K562 (cell line): ENCODE data around the gene THEM4. TPM values are rescaled to one million over a fixed set of nuclear protein-coding genes. Genes with fewer than 3 reads are reported as not detected.

Experiments
- ATAC-seq: fragments of 200-7000 bp; cut with Tn5 transposase; 3 replicates; pipeline ENCODE4 v1.9.1; 2020; ENCODE audit warnings: moderate library complexity
- BruUV-seq: library from RNA; stranded (reverse); fragments of 400-500 nt; replicated peaks from 2 replicates; lab custom pipeline; 2021; lab: Mats Ljungman, UMichigan
- CTCF ChIA-PET: fragments of 300-600 bp; formaldehyde crosslinking; extraction: SDS; loops from one replicate; lab custom pipeline; 2021; ENCODE audit warnings: low intra/inter-chr PET ratio; lab: Yijun Ruan, JAX
- POLR2A ChIA-PET: fragments of 300-600, 350-650 bp; sonication (Branson Sonifier 250); formaldehyde crosslinking; extraction: SDS; loops from one replicate; lab custom pipeline; 2021; ENCODE audit warnings: antibody characterized with exemption, inconsistent platforms; lab: Yijun Ruan, JAX
- DNase-seq, 4 experiments: peaks; one replicate each; pipeline versions ENCODE4 v3.0.0 to v3.0.0-alpha.2; 2011 to 2018; ENCODE audit warnings: low spot score in 3 of 4, mixed read lengths in 3 of 4; ENCODE audit errors: extremely low read depth in 1 of 4
- FAIRE-seq: peaks from 2 replicates; lab custom pipeline; 2011; peaks lifted over from hg19 to GRCh38; lab: Jason Lieb, UNC
- H2AFZ ChIP-seq: 2 replicates; pipeline ENCODE4 v1.6.0; 2011; ENCODE audit warnings: low read depth, low read length, control low read depth, inconsistent platforms
- H3K27ac ChIP-seq: fragments of 200-600 bp; 3 replicates; pipeline ENCODE4 v1.8.0; 2011; ENCODE audit warnings: low read depth, mild to moderate bottlenecking, control low read depth, inconsistent platforms, low read length, moderate library complexity, mixed read lengths; ENCODE audit errors: extremely low read depth
- H3K27me3 ChIP-seq, 2 experiments: fragments of 300-600 bp in 1 of 2; 2 replicates in 1 of 2; 3 replicates in 1 of 2; pipeline versions ENCODE4 v1.6.0 to v1.8.0; 2011; ENCODE audit warnings: inconsistent platforms in 2 of 2, low read length in 2 of 2, mild to moderate bottlenecking in 1 of 2, mixed read lengths in 1 of 2, moderate library complexity in 1 of 2; ENCODE audit not compliant: control insufficient read depth in 2 of 2, insufficient read depth in 2 of 2
- H3K36me3 ChIP-seq: fragments of 300-600 bp; 3 replicates; pipeline ENCODE4 v1.8.0; 2011; ENCODE audit warnings: mild to moderate bottlenecking, low read length, inconsistent platforms; ENCODE audit not compliant: control insufficient read depth, insufficient read depth
- H3K4me1 ChIP-seq, 2 experiments: fragments of 200-600 bp in 1 of 2; replicated peaks in 1 of 2; 2 replicates in 1 of 2; 3 replicates in 1 of 2; pipeline versions ENCODE4 v1.5.1 to v1.8.0; 2011; ENCODE audit warnings: inconsistent platforms in 2 of 2, low read length in 2 of 2, mild to moderate bottlenecking in 1 of 2, mixed read lengths in 1 of 2, moderate library complexity in 1 of 2; ENCODE audit not compliant: control insufficient read depth in 2 of 2, insufficient read depth in 2 of 2
- H3K4me2 ChIP-seq: 2 replicates; pipeline ENCODE4 v1.6.1; 2011; ENCODE audit warnings: low read length, control low read depth, inconsistent platforms, mixed read lengths; ENCODE audit not compliant: insufficient read depth
- H3K4me3 ChIP-seq: fragments of 200-600 bp; sonication (generic), shearing (Covaris generic); 2 replicates; pipeline ENCODE4 v1.5.1; 2016; ENCODE audit warnings: control low read depth, inconsistent platforms
- H3K79me2 ChIP-seq: fragments of 200-600 bp; 3 replicates; pipeline ENCODE4 v1.8.0; 2011; ENCODE audit warnings: low read length, inconsistent platforms; ENCODE audit not compliant: control insufficient read depth, insufficient read depth
- H3K9ac ChIP-seq, 2 experiments: 2 replicates each; pipeline versions ENCODE4 v1.6.0 to v1.6.1; 2011; ENCODE audit warnings: low read depth in 2 of 2, low read length in 2 of 2, control low read depth in 1 of 2, inconsistent platforms in 1 of 2, mild to moderate bottlenecking in 1 of 2, mixed read lengths in 1 of 2; ENCODE audit not compliant: insufficient read depth in 1 of 2
- H3K9me1 ChIP-seq: one replicate; pipeline ENCODE4 v1.6.0; 2011; ENCODE audit warnings: inconsistent platforms, mild to moderate bottlenecking, low read length, moderate library complexity; ENCODE audit not compliant: control insufficient read depth, insufficient read depth
- H3K9me3 ChIP-seq: replicated peaks from 2 replicates; pipeline ENCODE4 v1.5.1; 2011; ENCODE audit warnings: low read depth, low read length, inconsistent platforms; ENCODE audit not compliant: control insufficient read depth, insufficient read depth
- H4K20me1 ChIP-seq: replicated peaks from 2 replicates; pipeline ENCODE4 v1.6.1; 2011; ENCODE audit warnings: low read length, inconsistent platforms, mixed read lengths; ENCODE audit not compliant: control insufficient read depth, insufficient read depth
- BCL6 ChIP-seq: fragments of 250-450 bp; sonication (Bioruptor Pico); IDR thresholded peaks from 2 replicates; pipeline ENCODE4 v1.4.0; 2020
- E2F1 ChIP-seq: sonication (generic); formaldehyde crosslinking; IDR thresholded peaks from 2 replicates; pipeline ENCODE4 v1.8.1; 2023; ENCODE audit warnings: mild to moderate bottlenecking, missing genetic modification reagents, moderate library complexity
- FOXK1 ChIP-seq: sonication (generic); formaldehyde crosslinking; IDR thresholded peaks from 2 replicates; pipeline ENCODE4 v1.8.0; 2022; ENCODE audit warnings: missing genetic modification reagents, mild to moderate bottlenecking, borderline replicate concordance
- MAX ChIP-seq: sonication (generic); formaldehyde crosslinking; IDR thresholded peaks from 2 replicates; pipeline ENCODE4 v1.9.0; 2022; ENCODE audit warnings: mild to moderate bottlenecking, missing genetic modification reagents
- PURB ChIP-seq: sonication (generic); formaldehyde crosslinking; IDR thresholded peaks from 2 replicates; pipeline ENCODE4 v1.9.0; 2021; ENCODE audit warnings: low read depth, mild to moderate bottlenecking, missing genetic modification reagents
- SIRT6 ChIP-seq: IDR thresholded peaks from one replicate; pipeline ENCODE4 v1.6.1; 2012; ENCODE audit warnings: low read depth, mild to moderate bottlenecking, control low read depth, inconsistent platforms, low read length, moderate library complexity
- TFAP4 ChIP-seq: sonication (generic); formaldehyde crosslinking; IDR thresholded peaks from 2 replicates; pipeline ENCODE4 v1.8.0; 2022; ENCODE audit warnings: missing genetic modification reagents, mild to moderate bottlenecking, moderate library complexity, borderline replicate concordance
- THAP7 ChIP-seq: fragments of 250-450 bp; sonication (Bioruptor Pico); IDR thresholded peaks from 2 replicates; pipeline ENCODE4 v1.5.0; 2021
- ZNF280B ChIP-seq: fragments of 250-450 bp; sonication (Bioruptor Pico); IDR thresholded peaks from 2 replicates; pipeline ENCODE4 v1.5.1; 2021; ENCODE audit warnings: mild to moderate bottlenecking
- ZNF609 ChIP-seq: sonication (generic); formaldehyde crosslinking; IDR thresholded peaks from 2 replicates; pipeline ENCODE4 v1.8.1; 2023; ENCODE audit warnings: missing genetic modification reagents, mild to moderate bottlenecking, borderline replicate concordance
- WGBS: fragments of 100-300 bp; shearing (Covaris generic); methylation state at CpG from one replicate; pipeline ENCODE4 v1.1.6; 2016; ENCODE audit warnings: low coverage, mixed read lengths; ENCODE audit not compliant: insufficient coverage; ENCODE audit errors: missing lambda C conversion rate; 5-methylcytosine and 5-hydroxymethylcytosine counted together
- in situ Hi-C: fragments of 300-500 bp; cut with MboI; formaldehyde crosslinking; loops from 4 replicates; pipeline ENCODE4 v1.15.0; 2018; ENCODE audit warnings: inconsistent platforms, mixed read lengths
- intact Hi-C: fragments of 100-400 bp; cut with micrococcal nuclease; formaldehyde crosslinking; loops from 2 replicates; pipeline ENCODE4 v1.14.2; 2022
- polyA plus RNA-seq, 8 experiments: library from polyadenylated mRNA; depleted of rRNA in 4 of 8; stranded (reverse) in 5 of 8; unstranded in 3 of 8; fragments of >200 nt; fragmentation: Nextera tagmentation in 2 of 8; fragmentation: Illumina TruSeq in 1 of 8; extraction: Ambion mirVana in 2 of 8; extraction: Trizol in 1 of 8; gene quantifications; 2 replicates each; pipeline versions ENCODE4 v1.2.1 to v1.2.3, GENCODE V29; 2011 to 2014; ENCODE audit warnings: inconsistent platforms in 1 of 8, missing spikeins in 1 of 8
- total RNA-seq, 7 experiments: library from RNA; depleted of rRNA in 6 of 7; stranded (reverse); fragments of >200 nt in 6 of 7; fragmentation: Illumina TruSeq in 2 of 7; extraction: Trizol in 2 of 7; gene quantifications; 2 replicates each; pipeline versions ENCODE4 v1.2.1 to v1.2.3, GENCODE V29; 2011 to 2021; ENCODE audit warnings: low replicate concordance in 1 of 7

Gene THEM4
- total and polyA plus RNA-seq, 9 of the 15 experiments (the other 6 are each of a cell fraction or from before 2014, with no cell fraction given) = 8.6 to 71.9 (median 35.3) TPM

GRCh38 chr1:151859891-151860293 lies 49.4 kb downstream of the THEM4 start:
- no TSS peak for BruUV-seq
- no peak overlapping the region for H2AFZ ChIP-seq
- peaks cover 3% of the 10 kb centered on the region for H3K9me1 ChIP-seq
- H3K27me3 ChIP-seq = peaks cover 0 to 15% of the 10 kb centered on the region in 2 experiments; a peak in 1 of 5 replicates
- ChIA-PET CTCF (no interaction called here), POLR2A (no interaction called here)
- ATAC-seq = no peak
- no peak overlapping the region for H3K27ac ChIP-seq
- WGBS = 33% methylated on average over 6 of the region's 6 CpGs
- no peaks in the 10 kb centered on the region for H3K36me3 ChIP-seq
- no peak for FAIRE-seq
- H3K4me1 ChIP-seq = peaks cover 4 to 5% of the 10 kb centered on the region in 2 experiments; a peak in 3 of 5 replicates
- no peaks in the 10 kb centered on the region for H3K9me3 ChIP-seq
- no peak overlapping the region for H3K4me3 ChIP-seq
- H3K4me2 ChIP-seq = no peak overlapping the region
- H3K79me2 ChIP-seq = no peaks in the 10 kb centered on the region
- intact Hi-C loops (no loop called here), in situ Hi-C loops (no loop called here)
- peak overlapping the region in 1 of 2 experiments; percentile 23; a peak in 2 of 4 replicates for H3K9ac ChIP-seq
- no peaks in the 10 kb centered on the region for H4K20me1 ChIP-seq
- DNase-seq = no peak
- TF ChIP-seq ZNF280B (CRISPR knock-in tag) (no peak), ZNF609 (no peak), FOXK1 (CRISPR knock-in tag) (no peak), BCL6 (no peak), E2F1 (CRISPR knock-in tag) (no peak), THAP7 (CRISPR knock-in tag) (no peak), MAX (no peak), SIRT6 (no peak), PURB (CRISPR knock-in tag) (no peak), TFAP4 (no peak)
